G401 (cell line): Measurements from ENCODE around the gene VPS13D. TPM values are rescaled to one million over a fixed set of nuclear protein-coding genes. Genes with fewer than 3 reads are reported as not detected.
A peak's percentile ranks its signal among the peaks of the same experiment; 100 is the strongest.

ENCODE experiments used
- DNase-seq: peaks from one replicate; pipeline ENCODE4 v3.0.0-alpha.2; 2015; ENCODE audit warnings: low spot score
- in situ Hi-C: cut with HindIII; loops from 2 replicates; pipeline ENCODE4 v1.10.0; 2016; ENCODE audit warnings: low sequenced_read_pairs, mixed read lengths
- total RNA-seq: library from RNA; depleted of rRNA; stranded (reverse); fragments of >200 nt; shearing (Covaris generic); gene quantifications from 2 replicates; pipeline ENCODE4 v1.2.3, GENCODE V29; 2014

Gene VPS13D
- total RNA-seq, 1 experiment from 2014 or later = 11.4 TPM

- in situ Hi-C loops = no loop called here
- DNase-seq = no peak
Measured at GRCh38 chr1:12485231-12486058, 255.6 kb downstream of the VPS13D start.

- in situ Hi-C loops = no loop called here
- no peak for DNase-seq
Measured at GRCh38 chr1:12486059-12486341, 256.2 kb downstream of the VPS13D start.

- DNase-seq = no peak
- in situ Hi-C loops = no loop called here
Measured at GRCh38 chr1:12486401-12487005, 256.7 kb downstream of the VPS13D start.

GRCh38 chr1:12487520-12487919 is 257.7 kb downstream of the VPS13D start:
- no peak for DNase-seq
- in situ Hi-C loops = no loop called here

- in situ Hi-C loops = no loop called here
- no peak for DNase-seq
Measured at GRCh38 chr1:12488666-12489354, 259.0 kb downstream of the VPS13D start.

- DNase-seq = no peak
- in situ Hi-C loops = no loop called here
Measured at GRCh38 chr1:12490532-12491142, 260.8 kb downstream of the VPS13D start.

GRCh38 chr1:12491656-12492055 is 261.8 kb downstream of the VPS13D start:
- DNase-seq = no peak
- in situ Hi-C loops = no loop called here

- in situ Hi-C loops = no loop called here
- DNase-seq = no peak
Measured at GRCh38 chr1:12495725-12496124, 265.9 kb downstream of the VPS13D start.

GRCh38 chr1:12496154-12496961 is 266.5 kb downstream of the VPS13D start:
- in situ Hi-C loops = no loop called here
- no peak for DNase-seq

- DNase-seq = no peak
- in situ Hi-C loops = no loop called here
Measured at GRCh38 chr1:12499539-12500240, 269.9 kb downstream of the VPS13D start.

- no peak for DNase-seq
- in situ Hi-C loops = no loop called here
Measured at GRCh38 chr1:12501661-12502060, 271.8 kb downstream of the VPS13D start.

GRCh38 chr1:12502336-12503109 is 272.7 kb downstream of the VPS13D start:
- in situ Hi-C loops = no loop called here
- no peak for DNase-seq

- in situ Hi-C loops = no loop called here
- no peak for DNase-seq
Measured at GRCh38 chr1:12503709-12504108, 273.9 kb downstream of the VPS13D start.

GRCh38 chr1:12504601-12505000 is 274.8 kb downstream of the VPS13D start:
- no peak for DNase-seq
- in situ Hi-C loops = no loop called here

- in situ Hi-C loops = no loop called here
- no peak for DNase-seq
Measured at GRCh38 chr1:12505231-12505630, 275.4 kb downstream of the VPS13D start.

GRCh38 chr1:12505639-12506280 is 275.9 kb downstream of the VPS13D start:
- in situ Hi-C loops = no loop called here
- DNase-seq = peak; percentile 19
